ENCODE results near the gene FCAR. TPM values are rescaled to one million over a fixed set of nuclear protein-coding genes. Genes with fewer than 3 reads are reported as not detected.

The FCAR gene
- total and polyA plus RNA-seq, 2 of the 4 experiments (the other 2 are of a cell fraction), result not detected

DNA sequence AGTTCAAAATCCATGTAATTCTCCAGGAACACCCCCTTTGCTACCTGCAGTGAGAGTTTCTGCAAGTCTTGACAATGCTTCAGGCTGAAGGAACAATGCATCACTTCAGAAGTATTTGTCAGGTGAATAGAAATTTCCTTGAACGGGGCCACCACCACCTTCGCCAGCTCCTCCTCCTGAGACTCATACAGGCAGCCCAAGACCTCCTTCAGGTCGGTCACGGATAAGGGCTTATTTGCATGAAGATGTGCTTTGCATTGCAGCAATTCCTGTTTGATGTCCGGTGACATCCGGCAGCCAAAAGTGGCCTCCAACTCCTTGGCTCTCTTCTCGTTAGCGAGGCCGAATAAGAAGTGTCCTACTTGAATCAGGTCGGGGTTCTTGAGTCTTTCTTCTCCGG, 64.9 kb downstream of the FCAR start:
- ATAC-seq (ENCODE audit: low read depth) (no peak), DNase-seq (no peak)
- H3K4me2 ChIP-seq (ENCODE audit: low read depth, low read length), result no peak overlapping the region
- H4K20me1 ChIP-seq (ENCODE audit: insufficient read depth, low read length), result no peaks in the 10 kb centered on the region
- no peak overlapping the region for H2BK5ac ChIP-seq (ENCODE audit: low read depth, low read length, poor library complexity, severe bottlenecking)
- POLR2A ChIA-PET (ENCODE audit: unreplicated experiment), result no interaction called here
- CTCF ChIA-PET, result no interaction called here
- WGBS, 2 experiments (ENCODE audit: extremely low coverage in 2 of 2, insufficient read length in 1 of 2), result 76% methylated on average over 3 of the region's 11 CpGs; no CpG with 5 or more reads in 1 of the 2 experiments
- H3K23ac ChIP-seq (ENCODE audit: low read depth, low read length), result no peak overlapping the region
- H3K27ac ChIP-seq (ENCODE audit: insufficient read depth, low read length), result no peak overlapping the region
- no peak overlapping the region for H4K5ac ChIP-seq (ENCODE audit: low read depth, low read length)
- no peak overlapping the region for H2BK120ac ChIP-seq (ENCODE audit: low read depth, low read length)
- H3K36me3 ChIP-seq (ENCODE audit: control insufficient read depth, insufficient read depth, low read length), result no peaks in the 10 kb centered on the region
- H2AK9ac ChIP-seq (replicated peaks; ENCODE audit: low read depth, low read length, poor library complexity), result no peak overlapping the region
- H2AFZ ChIP-seq (replicated peaks; ENCODE audit: low read length, poor library complexity), result no peak overlapping the region
- no peaks in the 10 kb centered on the region for H3K4me1 ChIP-seq (ENCODE audit: control insufficient read depth, insufficient read depth, low read length)
- no peaks in the 10 kb centered on the region for H3K27me3 ChIP-seq (ENCODE audit: control insufficient read depth, insufficient read depth, low read length)
- H3K79me1 ChIP-seq (ENCODE audit: low read depth in 1 of 2, low read length in 2 of 2), result no peaks in the 10 kb centered on the region
- intact Hi-C loops (cut with micrococcal nuclease), result no loop called here
- TF ChIP-seq, protein P1, sequence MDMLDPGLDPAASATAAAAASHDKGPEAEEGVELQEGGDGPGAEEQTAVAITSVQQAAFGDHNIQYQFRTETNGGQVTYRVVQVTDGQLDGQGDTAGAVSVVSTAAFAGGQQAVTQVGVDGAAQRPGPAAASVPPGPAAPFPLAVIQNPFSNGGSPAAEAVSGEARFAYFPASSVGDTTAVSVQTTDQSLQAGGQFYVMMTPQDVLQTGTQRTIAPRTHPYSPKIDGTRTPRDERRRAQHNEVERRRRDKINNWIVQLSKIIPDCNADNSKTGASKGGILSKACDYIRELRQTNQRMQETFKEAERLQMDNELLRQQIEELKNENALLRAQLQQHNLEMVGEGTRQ (IDR thresholded peaks at IDR 0.05; ENCODE audit: low read depth, low read length), result no peak
- TF ChIP-seq RCOR1 (IDR thresholded peaks at IDR 0.05; ENCODE audit: insufficient replicate concordance, low read length), result no peak
- no peak for TF ChIP-seq RAD21 (IDR thresholded peaks at IDR 0.05; ENCODE audit: low read length)
- TF ChIP-seq BHLHE40 (IDR thresholded peaks at IDR 0.05; ENCODE audit: low read depth, low read length), result no peak
- no peak for TF ChIP-seq MXI1 (IDR thresholded peaks at IDR 0.05; ENCODE audit: borderline replicate concordance, low read depth, low read length)
- no peak for TF ChIP-seq CEBPB (IDR thresholded peaks at IDR 0.05; ENCODE audit: low read depth, low read length)
- TF ChIP-seq SMC3 (IDR thresholded peaks at IDR 0.05; ENCODE audit: low read depth, low read length), result no peak
- no peak for TF ChIP-seq POLR2A (IDR thresholded peaks at IDR 0.05; ENCODE audit: low read depth, low read length)
- no peak for TF ChIP-seq CHD1 (IDR thresholded peaks at IDR 0.05; ENCODE audit: low read depth, low read length)
- TF ChIP-seq MAFK (IDR thresholded peaks at IDR 0.05; ENCODE audit: low read depth, low read length), result no peak
- TF ChIP-seq, protein P2, sequence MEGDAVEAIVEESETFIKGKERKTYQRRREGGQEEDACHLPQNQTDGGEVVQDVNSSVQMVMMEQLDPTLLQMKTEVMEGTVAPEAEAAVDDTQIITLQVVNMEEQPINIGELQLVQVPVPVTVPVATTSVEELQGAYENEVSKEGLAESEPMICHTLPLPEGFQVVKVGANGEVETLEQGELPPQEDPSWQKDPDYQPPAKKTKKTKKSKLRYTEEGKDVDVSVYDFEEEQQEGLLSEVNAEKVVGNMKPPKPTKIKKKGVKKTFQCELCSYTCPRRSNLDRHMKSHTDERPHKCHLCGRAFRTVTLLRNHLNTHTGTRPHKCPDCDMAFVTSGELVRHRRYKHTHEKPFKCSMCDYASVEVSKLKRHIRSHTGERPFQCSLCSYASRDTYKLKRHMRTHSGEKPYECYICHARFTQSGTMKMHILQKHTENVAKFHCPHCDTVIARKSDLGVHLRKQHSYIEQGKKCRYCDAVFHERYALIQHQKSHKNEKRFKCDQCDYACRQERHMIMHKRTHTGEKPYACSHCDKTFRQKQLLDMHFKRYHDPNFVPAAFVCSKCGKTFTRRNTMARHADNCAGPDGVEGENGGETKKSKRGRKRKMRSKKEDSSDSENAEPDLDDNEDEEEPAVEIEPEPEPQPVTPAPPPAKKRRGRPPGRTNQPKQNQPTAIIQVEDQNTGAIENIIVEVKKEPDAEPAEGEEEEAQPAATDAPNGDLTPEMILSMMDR (conservative IDR thresholded peaks at IDR 0.05; ENCODE audit: low read depth, low read length), result no peak
- no peak for TF ChIP-seq RFX5 (IDR thresholded peaks at IDR 0.05; ENCODE audit: low read depth, low read length)
- TF ChIP-seq MAZ (IDR thresholded peaks at IDR 0.05; ENCODE audit: borderline replicate concordance, low read depth, low read length), result no peak
- TF ChIP-seq, protein P3, sequence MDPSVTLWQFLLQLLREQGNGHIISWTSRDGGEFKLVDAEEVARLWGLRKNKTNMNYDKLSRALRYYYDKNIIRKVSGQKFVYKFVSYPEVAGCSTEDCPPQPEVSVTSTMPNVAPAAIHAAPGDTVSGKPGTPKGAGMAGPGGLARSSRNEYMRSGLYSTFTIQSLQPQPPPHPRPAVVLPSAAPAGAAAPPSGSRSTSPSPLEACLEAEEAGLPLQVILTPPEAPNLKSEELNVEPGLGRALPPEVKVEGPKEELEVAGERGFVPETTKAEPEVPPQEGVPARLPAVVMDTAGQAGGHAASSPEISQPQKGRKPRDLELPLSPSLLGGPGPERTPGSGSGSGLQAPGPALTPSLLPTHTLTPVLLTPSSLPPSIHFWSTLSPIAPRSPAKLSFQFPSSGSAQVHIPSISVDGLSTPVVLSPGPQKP (IDR thresholded peaks at IDR 0.05; ENCODE audit: borderline replicate concordance, low read depth, low read length), result no peak
- TF ChIP-seq NFE2L2 (IDR thresholded peaks at IDR 0.05; ENCODE audit: low read depth, low read length), result no peak
- no peak for TF ChIP-seq FOS (IDR thresholded peaks at IDR 0.05; ENCODE audit: low read depth, low read length)
- dilution Hi-C loops (cut with HindIII; ENCODE audit: low sequenced_read_pairs, unreplicated experiment), result no loop called here
- H2AK5ac ChIP-seq (ENCODE audit: low read depth, low read length), result no peak overlapping the region
- H3K56ac ChIP-seq (ENCODE audit: extremely low read depth, insufficient read depth, low read length), result no peak overlapping the region
- H4K91ac ChIP-seq (ENCODE audit: insufficient read depth, low read depth, low read length), result no peak overlapping the region
- no peak overlapping the region for H3K18ac ChIP-seq (ENCODE audit: low read depth, low read length)
- no peak overlapping the region for H4K8ac ChIP-seq (ENCODE audit: low read depth in 2 of 2, low read length in 2 of 2)
- H3K9ac ChIP-seq (ENCODE audit: low read depth, low read length), result no peak overlapping the region
- no peak overlapping the region for H3K4me3 ChIP-seq (ENCODE audit: insufficient read depth, low read depth, low read length)
- no peak overlapping the region for H2BK15ac ChIP-seq (ENCODE audit: low read depth, low read length)
- no peak overlapping the region for H3K14ac ChIP-seq (replicated peaks; ENCODE audit: low read depth, low read length)
- no peak overlapping the region for H3K4ac ChIP-seq (ENCODE audit: low read depth, low read length)
- H2BK20ac ChIP-seq (ENCODE audit: low read depth, low read length), result no peak overlapping the region
- no peaks in the 10 kb centered on the region for H3K9me1 ChIP-seq (ENCODE audit: insufficient read depth, low read length)
- peaks cover 40% of the 10 kb centered on the region for H3K9me3 ChIP-seq (ENCODE audit: control insufficient read depth, insufficient read depth, low read length)
- no TSS peak for BruUV-seq (replicated peaks)
- in situ Hi-C loops (cut with MboI; ENCODE audit: low sequenced_read_pairs), result no loop called here
